WTC11 (cell line): ENCODE data around the gene RGS9.

Experiments
- CTCF ChIP-seq: fragments of 200-600 bp; IDR thresholded peaks from 2 replicates; pipeline ENCODE4 v1.8.0; 2022; ENCODE audit warnings: antibody characterized with exemption
- MXD4 ChIP-seq: fragments of 250-450 bp; sonication (Bioruptor Pico); IDR thresholded peaks from 2 replicates; pipeline ENCODE4 v1.8.0; 2021; ENCODE audit warnings: mild to moderate bottlenecking, moderate library complexity, borderline replicate concordance
- ZNF232 ChIP-seq: sonication (generic); formaldehyde crosslinking; IDR thresholded peaks from 2 replicates; pipeline ENCODE4 v1.8.0; 2022; ENCODE audit warnings: mild to moderate bottlenecking, missing genetic modification reagents
- ZNF317 ChIP-seq: sonication (generic); formaldehyde crosslinking; IDR thresholded peaks from 2 replicates; pipeline ENCODE4 v1.8.1; 2023; ENCODE audit warnings: low read depth, mild to moderate bottlenecking, moderate library complexity, missing genetic modification reagents, borderline replicate concordance

GRCh38 chr17:65202844-65203571 is 65.8 kb downstream of the RGS9 start:
- no peak for TF ChIP-seq CTCF
- TF ChIP-seq ZNF317 (CRISPR knock-in tag) = no peak
- no peak for TF ChIP-seq MXD4
- no peak for TF ChIP-seq ZNF232 (CRISPR knock-in tag)
